ENCODE measurements around the gene RDM1. TPM values are rescaled to one million over a fixed set of nuclear protein-coding genes. Genes with fewer than 3 reads are reported as not detected.

Gene RDM1
- total RNA-seq, 1 experiment from 2014 or later = 4.7 TPM

GRCh38 chr17:35977509-35977908 lies 46.9 kb upstream of the RDM1 start:
- ChIA-PET CTCF (interaction anchor here (2.3 to 8.5 kb wide), 4 partner anchors 8 to 505 kb away, joined by 12 to 159 read pairs (median 45); no protein-coding TSS in a partner anchor), POLR2A (interaction anchor here (0.6 kb wide), 1 partner anchor 98 kb away, joined by 7 read pairs; no protein-coding TSS in a partner anchor)
- H3K27ac Mint-ChIP-seq = no peak overlapping the region
- H3K27me3 Mint-ChIP-seq (ENCODE audit: low read depth) = no peaks in the 10 kb centered on the region; the same call in 1 of the 2 replicates
- H3K4me1 Mint-ChIP-seq = no peaks in the 10 kb centered on the region
- no peak for DNase-seq (ENCODE audit: low spot score)
- ATAC-seq = no peak
- no peaks in the 10 kb centered on the region for H3K36me3 Mint-ChIP-seq
- no peak overlapping the region for H3K4me3 Mint-ChIP-seq
- no peaks in the 10 kb centered on the region for H3K9me3 Mint-ChIP-seq
- no peak for TF ChIP-seq ZBTB21 (CRISPR knock-in tag; IDR thresholded peaks at IDR 0.05; ENCODE audit: borderline replicate concordance)
- no peak for TF ChIP-seq ERG (CRISPR knock-in tag; IDR thresholded peaks at IDR 0.05)
- TF ChIP-seq EMX1 (CRISPR knock-in tag; IDR thresholded peaks at IDR 0.05) = no peak
- TF ChIP-seq KAT7 (CRISPR knock-in tag; IDR thresholded peaks at IDR 0.05; ENCODE audit: borderline replicate concordance) = no peak
- no peak for TF ChIP-seq CREM (CRISPR knock-in tag; IDR thresholded peaks at IDR 0.05)
- TF ChIP-seq SMAD3 (CRISPR knock-in tag; IDR thresholded peaks at IDR 0.05; ENCODE audit: borderline replicate concordance) = no peak

- ChIA-PET POLR2A (no interaction called here), CTCF (interaction anchor here (1.3 to 7.3 kb wide), 3 partner anchors 99 to 510 kb away, joined by 4 to 78 read pairs (median 10); no protein-coding TSS in a partner anchor)
- no peak overlapping the region for H3K27ac Mint-ChIP-seq
- ATAC-seq (no peak), DNase-seq (ENCODE audit: low spot score) (no peak)
- no peaks in the 10 kb centered on the region for H3K36me3 Mint-ChIP-seq
- no peaks in the 10 kb centered on the region for H3K4me1 Mint-ChIP-seq
- TF ChIP-seq GABPB1 (CRISPR knock-in tag; IDR thresholded peaks at IDR 0.05) = peak; percentile 70
- TF ChIP-seq RORB (CRISPR knock-in tag; IDR thresholded peaks at IDR 0.05) = no peak
- H3K4me3 Mint-ChIP-seq = no peak overlapping the region
- no peaks in the 10 kb centered on the region; the same call in 1 of the 2 replicates for H3K27me3 Mint-ChIP-seq (ENCODE audit: low read depth)
- no peaks in the 10 kb centered on the region for H3K9me3 Mint-ChIP-seq
Measured at GRCh38 chr17:35973333-35974260, 43.0 kb upstream of the RDM1 start.

- no peak for DNase-seq (ENCODE audit: low spot score)
- no peak overlapping the region for H3K27ac Mint-ChIP-seq
- H3K36me3 Mint-ChIP-seq = no peaks in the 10 kb centered on the region
- ChIA-PET CTCF (interaction anchor here (1.3 to 7.3 kb wide), 3 partner anchors 100 to 510 kb away, joined by 4 to 78 read pairs (median 10); no protein-coding TSS in a partner anchor), POLR2A (no interaction called here)
- H3K4me3 Mint-ChIP-seq = no peak overlapping the region
- no peaks in the 10 kb centered on the region for H3K9me3 Mint-ChIP-seq
- no peak for ATAC-seq
- H3K4me1 Mint-ChIP-seq = no peaks in the 10 kb centered on the region
- no peaks in the 10 kb centered on the region; the same call in 1 of the 2 replicates for H3K27me3 Mint-ChIP-seq (ENCODE audit: low read depth)
- no peak for TF ChIP-seq ZNF423 (CRISPR knock-in tag; IDR thresholded peaks at IDR 0.05)
- TF ChIP-seq MYBL2 (CRISPR knock-in tag; IDR thresholded peaks at IDR 0.05) = no peak
- no peak for TF ChIP-seq FOXP1 (CRISPR knock-in tag; IDR thresholded peaks at IDR 0.05; ENCODE audit: borderline replicate concordance)
- TF ChIP-seq MLX (CRISPR knock-in tag; IDR thresholded peaks at IDR 0.05) = no peak
- no peak for TF ChIP-seq CTCF (IDR thresholded peaks at IDR 0.05)
- TF ChIP-seq ATF2 (CRISPR knock-in tag; IDR thresholded peaks at IDR 0.05; ENCODE audit: borderline replicate concordance, low read depth) = no peak
- no peak for TF ChIP-seq FOXK1 (CRISPR knock-in tag; IDR thresholded peaks at IDR 0.05)
- no peak for TF ChIP-seq IRF2 (CRISPR knock-in tag; IDR thresholded peaks at IDR 0.05; ENCODE audit: borderline replicate concordance, low read depth)
- TF ChIP-seq ZBTB21 (CRISPR knock-in tag; IDR thresholded peaks at IDR 0.05; ENCODE audit: borderline replicate concordance) = no peak
- TF ChIP-seq ZNF396 (CRISPR knock-in tag; IDR thresholded peaks at IDR 0.05; ENCODE audit: borderline replicate concordance) = no peak
- no peak for TF ChIP-seq E2F1 (CRISPR knock-in tag; IDR thresholded peaks at IDR 0.05)
- TF ChIP-seq USF1 (CRISPR knock-in tag; IDR thresholded peaks at IDR 0.05) = no peak
- TF ChIP-seq NFE2L1 (CRISPR knock-in tag; IDR thresholded peaks at IDR 0.05) = no peak
- TF ChIP-seq NR1H2 (CRISPR knock-in tag; IDR thresholded peaks at IDR 0.05) = no peak
- TF ChIP-seq ZNF317 (CRISPR knock-in tag; IDR thresholded peaks at IDR 0.05; ENCODE audit: borderline replicate concordance, low read depth) = no peak
- no peak for TF ChIP-seq GTF2I (CRISPR knock-in tag; conservative IDR thresholded peaks at IDR 0.05)
- TF ChIP-seq ATF3 (CRISPR knock-in tag; conservative IDR thresholded peaks at IDR 0.05) = no peak
Measured at GRCh38 chr17:35972945-35973332, 42.4 kb upstream of the RDM1 start.
